Mesenteric fat pad (tissue), 1 donor: ENCODE results near the gene PTTG1. TPM values are rescaled to one million over a fixed set of nuclear protein-coding genes. Genes with fewer than 3 reads are reported as not detected.

Experiments used
- DNase-seq: peaks from one replicate; pipeline ENCODE4 v3.0.0-alpha.2; 2020; ENCODE audit warnings: low spot score
- total RNA-seq: library from RNA; stranded (reverse); fragmentation: NEBNext Ultra II Directional; extraction: Animal tissue kit (Norgen Biotek cat#: 25700); gene quantifications from one replicate; pipeline ENCODE4 v1.2.1, GENCODE V29; 2021
- donor health status: DM: yes; HTN: yes; CAD: no.

PTTG1 gene
- total RNA-seq, 1 donor from 2014 or later = 1.3 TPM

- no peak for DNase-seq
These were observed 32.1 kb downstream of the PTTG1 start for GRCh38 chr5:160453751-160454150.

- DNase-seq = no peak
These were observed 33.9 kb downstream of the PTTG1 start for GRCh38 chr5:160455600-160455999.

GRCh38 chr5:160456480-160457177, 35.0 kb downstream of the PTTG1 start:
- DNase-seq = no peak

- no peak for DNase-seq
These were observed 35.6 kb downstream of the PTTG1 start for GRCh38 chr5:160457252-160457651.

- DNase-seq = no peak
These were observed 37.4 kb downstream of the PTTG1 start for GRCh38 chr5:160458806-160459800.

- DNase-seq = no peak
These were observed 38.9 kb downstream of the PTTG1 start for GRCh38 chr5:160460377-160461049.

GRCh38 chr5:160461378-160461777, 39.7 kb downstream of the PTTG1 start:
- no peak for DNase-seq

- no peak for DNase-seq
These were observed 40.5 kb downstream of the PTTG1 start for GRCh38 chr5:160462167-160462566.

GRCh38 chr5:160463227-160463626, 41.6 kb downstream of the PTTG1 start:
- DNase-seq = no peak

- DNase-seq = no peak
These were observed 42.2 kb downstream of the PTTG1 start for GRCh38 chr5:160463740-160464465.

GRCh38 chr5:160464466-160464797, 42.8 kb downstream of the PTTG1 start:
- no peak for DNase-seq

GRCh38 chr5:160466116-160466515, 44.5 kb downstream of the PTTG1 start:
- DNase-seq = no peak

GRCh38 chr5:160466889-160467554, 45.4 kb downstream of the PTTG1 start:
- no peak for DNase-seq

GRCh38 chr5:160467555-160468362, 46.1 kb downstream of the PTTG1 start:
- DNase-seq = no peak

- DNase-seq = no peak
These were observed 46.8 kb downstream of the PTTG1 start for GRCh38 chr5:160468363-160468975.

GRCh38 chr5:160469156-160470144, 47.8 kb downstream of the PTTG1 start:
- no peak for DNase-seq

GRCh38 chr5:160470437-160471361, 49.0 kb downstream of the PTTG1 start:
- DNase-seq = no peak
